GM12878 (cell line): ENCODE data around the gene ME3. TPM values are rescaled to one million over a fixed set of nuclear protein-coding genes. Genes with fewer than 3 reads are reported as not detected.

ENCODE experiments used
- ATAC-seq: fragments of 200-7000 bp; cut with Tn5 transposase; 3 replicates; pipeline ENCODE4 v1.9.1; 2020; ENCODE audit warnings: mild to moderate bottlenecking, moderate library complexity
- BruUV-seq: library from RNA; stranded (reverse); fragments of 400-500 nt; replicated peaks from 2 replicates; lab custom pipeline; 2021; lab: Mats Ljungman, UMichigan
- CTCF ChIA-PET: fragments of 300-600 bp; sonication (Branson Sonifier 250); formaldehyde crosslinking; extraction: SDS; loops from one replicate; lab custom pipeline; 2021; ENCODE audit warnings: inconsistent platforms; lab: Yijun Ruan, JAX
- POLR2A ChIA-PET: fragments of 350-600 bp; formaldehyde crosslinking; extraction: SDS; loops from one replicate; lab custom pipeline; 2021; ENCODE audit warnings: inconsistent platforms; lab: Charles Lee
- RAD21 ChIA-PET: fragments of 300-600 bp; sonication (Branson Sonifier 250); formaldehyde crosslinking; loops from one replicate; lab custom pipeline; 2023; ENCODE audit warnings: antibody characterized with exemption; ENCODE audit not compliant: unreplicated experiment; lab: Charles Lee
- SMC1A ChIA-PET: fragments of 300-600 bp; sonication (Branson Sonifier 250); formaldehyde crosslinking; loops from one replicate; lab custom pipeline; 2023; ENCODE audit not compliant: unreplicated experiment, uncharacterized antibody; lab: Charles Lee
- DNase-seq: peaks from one replicate; pipeline ENCODE4 v3.0.0-alpha.2; 2011; ENCODE audit warnings: low read depth, low spot score
- FAIRE-seq: peaks from 3 replicates; lab custom pipeline; 2011; peaks lifted over from hg19 to GRCh38; lab: Jason Lieb, UNC
- H2AFZ ChIP-seq: 2 replicates; pipeline ENCODE4 v1.6.0; 2011; ENCODE audit warnings: low read depth, low read length, control low read depth; ENCODE audit not compliant: control insufficient read depth
- H3K27ac ChIP-seq: 2 replicates; pipeline ENCODE4 v1.5.1; 2011; ENCODE audit warnings: control low read depth; ENCODE audit not compliant: control insufficient read depth, insufficient read depth
- H3K27me3 ChIP-seq, 2 experiments: replicated peaks in 1 of 2; 2 replicates each; pipeline versions ENCODE4 v1.6.0 to v1.6.1; 2011; ENCODE audit warnings: low read length in 1 of 2; ENCODE audit not compliant: control insufficient read depth in 2 of 2, insufficient read depth in 2 of 2
- H3K36me3 ChIP-seq, 2 experiments: 2 replicates each; pipeline ENCODE4 v1.5.1; 2011; ENCODE audit warnings: low read length in 1 of 2; ENCODE audit not compliant: control insufficient read depth in 2 of 2, insufficient read depth in 2 of 2
- H3K4me1 ChIP-seq: 2 replicates; pipeline ENCODE4 v1.6.1; 2011; ENCODE audit warnings: mild to moderate bottlenecking, low read length, moderate library complexity, mixed read lengths; ENCODE audit not compliant: control insufficient read depth, insufficient read depth
- H3K4me2 ChIP-seq: 2 replicates; pipeline ENCODE4 v1.6.0; 2011; ENCODE audit warnings: control low read depth; ENCODE audit not compliant: control insufficient read depth, insufficient read depth
- H3K4me3 ChIP-seq: fragments of 200-600 bp; sonication (generic); 2 replicates; pipeline ENCODE4 v1.5.1; 2016
- H3K79me2 ChIP-seq: 2 replicates; pipeline ENCODE4 v1.6.0; 2011; ENCODE audit warnings: low read length; ENCODE audit not compliant: control insufficient read depth, insufficient read depth
- H3K9ac ChIP-seq: 2 replicates; pipeline ENCODE4 v1.8.0; 2011; ENCODE audit warnings: low read length, control low read depth, mixed read lengths; ENCODE audit not compliant: control insufficient read depth, insufficient read depth
- H3K9me3 ChIP-seq: replicated peaks from 3 replicates; pipeline ENCODE4 v1.5.1; 2011; ENCODE audit warnings: mild to moderate bottlenecking, low read length; ENCODE audit not compliant: control insufficient read depth, insufficient read depth
- H4K20me1 ChIP-seq: 2 replicates; pipeline ENCODE4 v1.6.0; 2011; ENCODE audit not compliant: control insufficient read depth, insufficient read depth
- ASH2L ChIP-seq: fragments of 300-600, 200-600 bp; sonication (generic); IDR thresholded peaks from 2 replicates; pipeline ENCODE4 v1.6.1; 2017; ENCODE audit warnings: low read depth, mild to moderate bottlenecking, borderline replicate concordance
- CEBPB ChIP-seq, 2 experiments: fragments of 150-350 bp in 1 of 2; IDR thresholded peaks; 2 replicates each; pipeline ENCODE4 v1.6.1; 2012 to 2014; ENCODE audit warnings: low read depth in 2 of 2, low read length in 2 of 2, borderline replicate concordance in 1 of 2, inconsistent platforms in 1 of 2
- CHD1 ChIP-seq: IDR thresholded peaks from 2 replicates; pipeline ENCODE4 v1.6.1; 2012; ENCODE audit warnings: low read depth, low read length, improper control_type of control experiment
- GABPA ChIP-seq: IDR thresholded peaks from 2 replicates; pipeline ENCODE4 v1.6.1; 2014; ENCODE audit warnings: antibody characterized with exemption, low read depth, mild to moderate bottlenecking, inconsistent platforms
- IKZF1 ChIP-seq: fragments of 450-650 bp; conservative IDR thresholded peaks from 2 replicates; pipeline ENCODE4 v1.6.1; 2017; ENCODE audit warnings: antibody characterized with exemption, mild to moderate bottlenecking
- KDM1A ChIP-seq: fragments of 200-600 bp; sonication (generic); IDR thresholded peaks from 2 replicates; pipeline ENCODE4 v1.6.1; 2016; ENCODE audit warnings: borderline replicate concordance
- NBN ChIP-seq: fragments of 450-650 bp; IDR thresholded peaks from 2 replicates; pipeline ENCODE4 v1.6.1; 2016
- NFIC ChIP-seq: IDR thresholded peaks from 2 replicates; pipeline ENCODE4 v1.6.1; 2012; ENCODE audit warnings: low read depth, mild to moderate bottlenecking, inconsistent platforms, low read length, moderate library complexity
- NFXL1 ChIP-seq: fragments of 450-650 bp; IDR thresholded peaks from 2 replicates; pipeline ENCODE4 v1.6.1; 2017; ENCODE audit warnings: antibody characterized with exemption, mild to moderate bottlenecking, borderline replicate concordance
- NRF1 ChIP-seq: conservative IDR thresholded peaks from 2 replicates; pipeline ENCODE4 v1.6.1; 2011; ENCODE audit warnings: mild to moderate bottlenecking, low read depth, low read length, improper control_type of control experiment
- POLR2AphosphoS5 ChIP-seq: IDR thresholded peaks from 2 replicates; pipeline ENCODE4 v1.6.1; 2011; ENCODE audit warnings: mild to moderate bottlenecking, low read length, inconsistent platforms
- YY1 ChIP-seq: IDR thresholded peaks from 2 replicates; pipeline ENCODE4 v1.6.1; 2011; ENCODE audit warnings: low read depth, mild to moderate bottlenecking, low read length
- ZNF622 ChIP-seq: fragments of 450-650 bp; IDR thresholded peaks from 2 replicates; pipeline ENCODE4 v1.6.1; 2017; ENCODE audit warnings: mild to moderate bottlenecking, inconsistent platforms
- ZZZ3 ChIP-seq: IDR thresholded peaks from 2 replicates; pipeline ENCODE4 v1.6.1; 2011; ENCODE audit warnings: low read depth; ENCODE audit not compliant: control insufficient read depth, insufficient read length
- WGBS: methylation state at CpG from one replicate; pipeline ENCODE4 v1.1.6; 2016; ENCODE audit warnings: low lambda C conversion rate; ENCODE audit not compliant: insufficient replicate concordance, insufficient coverage; ENCODE audit errors: missing lambda C conversion rate; 5-methylcytosine and 5-hydroxymethylcytosine counted together
- in situ Hi-C: fragments of 300-500 bp; cut with MboI; formaldehyde crosslinking; loops from 9 replicates; pipeline ENCODE4 v1.14.3; 2018; ENCODE audit warnings: mixed read lengths
- intact Hi-C: fragments of 100-400 bp; cut with micrococcal nuclease; formaldehyde crosslinking; loops from one replicate; pipeline ENCODE4 v1.14.2; 2022; ENCODE audit not compliant: unreplicated experiment
- polyA plus RNA-seq, 11 experiments: library from polyadenylated mRNA; depleted of rRNA in 4 of 11; unstranded in 6 of 11; stranded (reverse) in 5 of 11; fragments of >200 nt; fragmentation: Nextera tagmentation in 4 of 11; fragmentation: Illumina TruSeq in 1 of 11; extraction: Ambion mirVana in 4 of 11; extraction: Trizol in 1 of 11; gene quantifications; 1 replicate in 1 of 11; 2 replicates in 10 of 11; pipeline versions ENCODE4 v1.2.1 to v1.2.3, GENCODE V29; 2011 to 2016; ENCODE audit warnings: inconsistent platforms in 2 of 11, missing spikeins in 2 of 11, low read depth in 1 of 11
- total RNA-seq, 4 experiments: library from RNA; depleted of rRNA in 3 of 4; stranded (reverse); fragments of >200 nt in 3 of 4; fragmentation: Illumina TruSeq in 1 of 4; extraction: Trizol in 1 of 4; gene quantifications; 2 replicates each; pipeline versions ENCODE4 v1.2.1 to v1.2.3, GENCODE V29; 2013 to 2021
- TF ChIP-seq, protein P1 (sequence below): fragments of 450-650 bp; conservative IDR thresholded peaks from 2 replicates; pipeline ENCODE4 v1.6.1; 2017; ENCODE audit warnings: mild to moderate bottlenecking, moderate library complexity
- TF ChIP-seq, protein P2 (sequence below): fragments of 450-650 bp; IDR thresholded peaks from 2 replicates; pipeline ENCODE4 v1.6.1; 2018; ENCODE audit warnings: mild to moderate bottlenecking, low read depth, moderate library complexity; ENCODE audit not compliant: partially characterized antibody
- TF ChIP-seq, protein P3 (sequence below): fragments of 150-350 bp; IDR thresholded peaks from 2 replicates; pipeline ENCODE4 v1.6.1; 2016; ENCODE audit warnings: low read depth, low read length

ME3 gene
- total and polyA plus RNA-seq, 10 of the 15 experiments (the other 5 are each of a cell fraction or from before 2014, with no cell fraction given) = 0.06 to 0.40 (median 0.19) TPM; not detected in 2

DNA sequence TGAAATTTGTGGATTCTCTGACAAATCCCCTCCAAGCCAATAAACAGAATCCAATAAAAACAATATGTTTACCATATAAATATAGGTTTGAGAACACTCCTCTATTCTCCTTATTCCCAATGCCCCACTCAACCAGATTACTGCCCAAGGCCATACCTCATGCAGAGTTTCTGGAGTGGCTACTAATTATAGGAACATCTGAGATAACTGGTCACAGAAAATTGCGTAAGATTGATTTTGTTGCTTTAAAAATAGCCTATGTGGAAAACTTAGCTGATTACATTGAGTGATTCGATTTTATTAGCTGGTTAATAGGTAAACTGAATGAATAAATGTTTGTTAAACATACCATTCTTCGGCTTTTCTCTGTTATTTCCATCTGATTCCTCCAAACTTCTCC, 48.0 kb downstream of the ME3 start:
- DNase-seq (no peak), ATAC-seq (no peak)
- no peaks in the 10 kb centered on the region for H4K20me1 ChIP-seq
- no peak overlapping the region for H3K4me3 ChIP-seq
- no peaks in the 10 kb centered on the region for H3K79me2 ChIP-seq
- no peaks in the 10 kb centered on the region for H3K4me1 ChIP-seq
- H3K4me2 ChIP-seq = no peak overlapping the region
- in situ Hi-C loops = no loop called here
- no peaks in the 10 kb centered on the region for H3K36me3 ChIP-seq
- no peak overlapping the region for H3K9ac ChIP-seq
- no peaks in the 10 kb centered on the region; the same call in 2 of the 3 replicates for H3K9me3 ChIP-seq
- WGBS = 10% methylated on average over 3 of the region's 3 CpGs
- CTCF ChIA-PET = interaction anchor here (2.1 kb wide), 1 partner anchor 16 kb away, joined by 9 read pairs; no protein-coding TSS in a partner anchor
- peaks cover 0 to 6% of the 10 kb centered on the region in 2 experiments; a peak in 2 of 4 replicates for H3K27me3 ChIP-seq
- no TSS peak for BruUV-seq
- no peak for TF ChIP-seq GABPA
- TF ChIP-seq POLR2AphosphoS5 = no peak
- TF ChIP-seq ZZZ3 = no peak
- no peak for TF ChIP-seq NFIC
- no peak for TF ChIP-seq IKZF1
- no peak for TF ChIP-seq CHD1
- TF ChIP-seq, protein P1, sequence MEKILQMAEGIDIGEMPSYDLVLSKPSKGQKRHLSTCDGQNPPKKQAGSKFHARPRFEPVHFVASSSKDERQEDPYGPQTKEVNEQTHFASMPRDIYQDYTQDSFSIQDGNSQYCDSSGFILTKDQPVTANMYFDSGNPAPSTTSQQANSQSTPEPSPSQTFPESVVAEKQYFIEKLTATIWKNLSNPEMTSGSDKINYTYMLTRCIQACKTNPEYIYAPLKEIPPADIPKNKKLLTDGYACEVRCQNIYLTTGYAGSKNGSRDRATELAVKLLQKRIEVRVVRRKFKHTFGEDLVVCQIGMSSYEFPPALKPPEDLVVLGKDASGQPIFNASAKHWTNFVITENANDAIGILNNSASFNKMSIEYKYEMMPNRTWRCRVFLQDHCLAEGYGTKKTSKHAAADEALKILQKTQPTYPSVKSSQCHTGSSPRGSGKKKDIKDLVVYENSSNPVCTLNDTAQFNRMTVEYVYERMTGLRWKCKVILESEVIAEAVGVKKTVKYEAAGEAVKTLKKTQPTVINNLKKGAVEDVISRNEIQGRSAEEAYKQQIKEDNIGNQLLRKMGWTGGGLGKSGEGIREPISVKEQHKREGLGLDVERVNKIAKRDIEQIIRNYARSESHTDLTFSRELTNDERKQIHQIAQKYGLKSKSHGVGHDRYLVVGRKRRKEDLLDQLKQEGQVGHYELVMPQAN = no peak
- TF ChIP-seq ZNF622 = no peak
- no peak for TF ChIP-seq NBN
- no peak for TF ChIP-seq CEBPB (IDR thresholded peaks at IDR 0.05; ENCODE audit: borderline replicate concordance in 1 of 2, low read depth in 2 of 2, low read length in 2 of 2)
- TF ChIP-seq, protein P2, sequence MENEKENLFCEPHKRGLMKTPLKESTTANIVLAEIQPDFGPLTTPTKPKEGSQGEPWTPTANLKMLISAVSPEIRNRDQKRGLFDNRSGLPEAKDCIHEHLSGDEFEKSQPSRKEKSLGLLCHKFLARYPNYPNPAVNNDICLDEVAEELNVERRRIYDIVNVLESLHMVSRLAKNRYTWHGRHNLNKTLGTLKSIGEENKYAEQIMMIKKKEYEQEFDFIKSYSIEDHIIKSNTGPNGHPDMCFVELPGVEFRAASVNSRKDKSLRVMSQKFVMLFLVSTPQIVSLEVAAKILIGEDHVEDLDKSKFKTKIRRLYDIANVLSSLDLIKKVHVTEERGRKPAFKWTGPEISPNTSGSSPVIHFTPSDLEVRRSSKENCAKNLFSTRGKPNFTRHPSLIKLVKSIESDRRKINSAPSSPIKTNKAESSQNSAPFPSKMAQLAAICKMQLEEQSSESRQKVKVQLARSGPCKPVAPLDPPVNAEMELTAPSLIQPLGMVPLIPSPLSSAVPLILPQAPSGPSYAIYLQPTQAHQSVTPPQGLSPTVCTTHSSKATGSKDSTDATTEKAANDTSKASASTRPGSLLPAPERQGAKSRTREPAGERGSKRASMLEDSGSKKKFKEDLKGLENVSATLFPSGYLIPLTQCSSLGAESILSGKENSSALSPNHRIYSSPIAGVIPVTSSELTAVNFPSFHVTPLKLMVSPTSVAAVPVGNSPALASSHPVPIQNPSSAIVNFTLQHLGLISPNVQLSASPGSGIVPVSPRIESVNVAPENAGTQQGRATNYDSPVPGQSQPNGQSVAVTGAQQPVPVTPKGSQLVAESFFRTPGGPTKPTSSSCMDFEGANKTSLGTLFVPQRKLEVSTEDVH = no peak
- no peak for TF ChIP-seq NFXL1
- TF ChIP-seq NRF1 = no peak
- TF ChIP-seq KDM1A = no peak
- TF ChIP-seq, protein P3, sequence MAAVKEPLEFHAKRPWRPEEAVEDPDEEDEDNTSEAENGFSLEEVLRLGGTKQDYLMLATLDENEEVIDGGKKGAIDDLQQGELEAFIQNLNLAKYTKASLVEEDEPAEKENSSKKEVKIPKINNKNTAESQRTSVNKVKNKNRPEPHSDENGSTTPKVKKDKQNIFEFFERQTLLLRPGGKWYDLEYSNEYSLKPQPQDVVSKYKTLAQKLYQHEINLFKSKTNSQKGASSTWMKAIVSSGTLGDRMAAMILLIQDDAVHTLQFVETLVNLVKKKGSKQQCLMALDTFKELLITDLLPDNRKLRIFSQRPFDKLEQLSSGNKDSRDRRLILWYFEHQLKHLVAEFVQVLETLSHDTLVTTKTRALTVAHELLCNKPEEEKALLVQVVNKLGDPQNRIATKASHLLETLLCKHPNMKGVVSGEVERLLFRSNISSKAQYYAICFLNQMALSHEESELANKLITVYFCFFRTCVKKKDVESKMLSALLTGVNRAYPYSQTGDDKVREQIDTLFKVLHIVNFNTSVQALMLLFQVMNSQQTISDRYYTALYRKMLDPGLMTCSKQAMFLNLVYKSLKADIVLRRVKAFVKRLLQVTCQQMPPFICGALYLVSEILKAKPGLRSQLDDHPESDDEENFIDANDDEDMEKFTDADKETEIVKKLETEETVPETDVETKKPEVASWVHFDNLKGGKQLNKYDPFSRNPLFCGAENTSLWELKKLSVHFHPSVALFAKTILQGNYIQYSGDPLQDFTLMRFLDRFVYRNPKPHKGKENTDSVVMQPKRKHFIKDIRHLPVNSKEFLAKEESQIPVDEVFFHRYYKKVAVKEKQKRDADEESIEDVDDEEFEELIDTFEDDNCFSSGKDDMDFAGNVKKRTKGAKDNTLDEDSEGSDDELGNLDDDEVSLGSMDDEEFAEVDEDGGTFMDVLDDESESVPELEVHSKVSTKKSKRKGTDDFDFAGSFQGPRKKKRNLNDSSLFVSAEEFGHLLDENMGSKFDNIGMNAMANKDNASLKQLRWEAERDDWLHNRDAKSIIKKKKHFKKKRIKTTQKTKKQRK = no peak
- no peak for TF ChIP-seq ASH2L
- TF ChIP-seq YY1 = no peak
- TF ChIP-seq, all 136 proteins: peak for 0
- Histone ChIP-seq H3K27ac (no peak overlapping the region), H2AFZ (no peak overlapping the region)
- ChIA-PET POLR2A (no interaction called here), RAD21 (no interaction called here), SMC1A (interaction anchor here (1.0 kb wide), 1 partner anchor 91 kb away, joined by 3 read pairs; no protein-coding TSS in a partner anchor)
- intact Hi-C loops = no loop called here
- no peak for FAIRE-seq
